SK-N-SH (cell line): Measurements from ENCODE around the gene WBP2. TPM values are rescaled to one million over a fixed set of nuclear protein-coding genes. Genes with fewer than 3 reads are reported as not detected.

ENCODE experiments used
- CTCF ChIA-PET: fragments of 300-600, 350-600 bp; formaldehyde crosslinking; extraction: SDS; loops from one replicate; lab custom pipeline; 2021; lab: Yijun Ruan, JAX
- POLR2A ChIA-PET: fragments of 350-600 bp; sonication (Branson Sonifier 250); formaldehyde crosslinking; extraction: SDS; loops from one replicate; lab custom pipeline; 2020; ENCODE audit warnings: antibody characterized with exemption, inconsistent platforms; lab: Yijun Ruan, JAX
- DNase-seq: peaks from one replicate; pipeline ENCODE4 v3.0.0; 2012
- H2AFZ ChIP-seq: fragments of 200-600 bp; sonication (generic); 2 replicates; pipeline ENCODE4 v1.8.1; 2016; ENCODE audit warnings: antibody characterized with exemption, mild to moderate bottlenecking, low read depth
- H3F3A ChIP-seq: fragments of 200-600 bp; sonication (generic); replicated peaks from 2 replicates; pipeline ENCODE3; 2016; ENCODE audit warnings: antibody characterized with exemption, mild to moderate bottlenecking; ENCODE audit not compliant: insufficient read depth
- H3K27ac ChIP-seq, 2 experiments: fragments of 200-500 bp in 1 of 2; fragments of 200-600 bp in 1 of 2; sonication (Bioruptor generic) in 1 of 2; sonication (generic), shearing (Covaris generic) in 1 of 2; 2 replicates each; pipeline versions ENCODE4 v1.5.1 to v1.6.1; 2014 to 2016; ENCODE audit warnings: low read depth in 2 of 2, inconsistent platforms in 1 of 2, low read length in 1 of 2, mild to moderate bottlenecking in 1 of 2, mixed read lengths in 1 of 2
- H3K27me3 ChIP-seq: fragments of 200-600 bp; sonication (generic), shearing (Covaris generic); 2 replicates; pipeline ENCODE4 v1.6.1; 2016; ENCODE audit warnings: mixed run types; ENCODE audit not compliant: insufficient read depth
- H3K36me3 ChIP-seq, 2 experiments: fragments of 200-500 bp in 1 of 2; fragments of 200-600 bp in 1 of 2; sonication (Bioruptor generic) in 1 of 2; sonication (generic) in 1 of 2; replicated peaks in 1 of 2; 2 replicates each; pipeline versions ENCODE3 to v1.5.1; 2014 to 2016; ENCODE audit warnings: low read length in 1 of 2, mild to moderate bottlenecking in 1 of 2; ENCODE audit not compliant: insufficient read depth in 2 of 2, control insufficient read depth in 1 of 2
- H3K4me1 ChIP-seq, 2 experiments: fragments of 200-500 bp in 1 of 2; fragments of 200-600 bp in 1 of 2; sonication (Bioruptor generic) in 1 of 2; sonication (generic), shearing (Covaris generic) in 1 of 2; 2 replicates each; pipeline versions ENCODE4 v1.5.1 to v1.6.1; 2014 to 2016; ENCODE audit warnings: low read depth in 1 of 2, low read length in 1 of 2, mixed run types in 1 of 2; ENCODE audit not compliant: insufficient read depth in 2 of 2, control insufficient read depth in 1 of 2
- H3K4me2 ChIP-seq: fragments of 200-600 bp; sonication (generic), shearing (Covaris generic); 2 replicates; pipeline ENCODE4 v1.6.1; 2017; ENCODE audit warnings: mixed run types
- H3K4me3 ChIP-seq, 2 experiments: fragments of 200-500 bp in 1 of 2; fragments of 200-600 bp in 1 of 2; sonication (Bioruptor generic) in 1 of 2; sonication (generic), shearing (Covaris generic) in 1 of 2; 2 replicates each; pipeline versions ENCODE4 v1.5.1 to v1.8.1; 2014 to 2016; ENCODE audit warnings: low read depth in 2 of 2, inconsistent platforms in 1 of 2, low read length in 1 of 2, mild to moderate bottlenecking in 1 of 2, mixed read lengths in 1 of 2, moderate library complexity in 1 of 2
- H3K79me2 ChIP-seq: fragments of 200-600 bp; sonication (generic); 2 replicates; pipeline ENCODE4 v1.8.1; 2017; ENCODE audit warnings: mild to moderate bottlenecking; ENCODE audit not compliant: insufficient read depth
- H3K9ac ChIP-seq: fragments of 200-600 bp; sonication (generic); 2 replicates; pipeline ENCODE4 v1.6.1; 2017; ENCODE audit warnings: mixed run types
- H3K9me2 ChIP-seq: fragments of 200-600 bp; sonication (generic); 2 replicates; pipeline ENCODE4 v1.6.1; 2017; ENCODE audit warnings: mixed run types
- H3K9me3 ChIP-seq: fragments of 200-600 bp; sonication (generic); 2 replicates; pipeline ENCODE4 v1.6.1; 2017; ENCODE audit warnings: mixed run types, mild to moderate bottlenecking, moderate library complexity
- H4K20me1 ChIP-seq: fragments of 200-600 bp; sonication (generic); 2 replicates; pipeline ENCODE4 v1.6.1; 2017; ENCODE audit warnings: mild to moderate bottlenecking, mixed run types; ENCODE audit not compliant: insufficient read depth
- CTCF ChIP-seq: fragments of 200-600 bp; sonication (generic); IDR thresholded peaks from 2 replicates; pipeline ENCODE4 v1.6.1; 2017; ENCODE audit warnings: antibody characterized with exemption, mild to moderate bottlenecking, moderate library complexity
- ELF1 ChIP-seq: IDR thresholded peaks from 2 replicates; pipeline ENCODE4 v1.4.0; 2012
- FOSL2 ChIP-seq: IDR thresholded peaks from 2 replicates; pipeline ENCODE4 v1.4.0; 2012; ENCODE audit warnings: low read depth, mild to moderate bottlenecking, moderate library complexity, borderline replicate concordance
- FOXJ3 ChIP-seq: sonication (generic); formaldehyde crosslinking; IDR thresholded peaks from 2 replicates; pipeline ENCODE4 v1.5.1; 2020; ENCODE audit warnings: mild to moderate bottlenecking, missing genetic modification reagents
- GABPA ChIP-seq: IDR thresholded peaks from 2 replicates; pipeline ENCODE4 v1.4.0; 2012; ENCODE audit warnings: low read depth, mild to moderate bottlenecking
- GATA2 ChIP-seq: sonication (generic); formaldehyde crosslinking; IDR thresholded peaks from 2 replicates; pipeline ENCODE4 v1.5.0; 2020; ENCODE audit warnings: mild to moderate bottlenecking, missing genetic modification reagents
- NRF1 ChIP-seq: IDR thresholded peaks from 2 replicates; pipeline ENCODE4 v1.6.1; 2012; ENCODE audit warnings: low read depth, mild to moderate bottlenecking, low read length
- PBX3 ChIP-seq: IDR thresholded peaks from 2 replicates; pipeline ENCODE4; 2012
- RCOR1 ChIP-seq: fragments of 150-350 bp; IDR thresholded peaks from 2 replicates; pipeline ENCODE4 v1.6.1; 2017; ENCODE audit warnings: antibody characterized with exemption, low read length
- SIN3A ChIP-seq: IDR thresholded peaks from 2 replicates; pipeline ENCODE4 v1.6.1; 2012; ENCODE audit warnings: low read depth, mild to moderate bottlenecking, low read length, moderate library complexity, borderline replicate concordance
- TAF1 ChIP-seq: IDR thresholded peaks from 2 replicates; pipeline ENCODE4 v1.6.1; 2012; ENCODE audit warnings: low read depth, mild to moderate bottlenecking, low read length, moderate library complexity, borderline replicate concordance
- TEAD4 ChIP-seq: IDR thresholded peaks from 2 replicates; pipeline ENCODE4 v1.4.0; 2012; ENCODE audit warnings: mild to moderate bottlenecking, borderline replicate concordance; ENCODE audit not compliant: insufficient read depth
- USF2 ChIP-seq: fragments of 150-350 bp; IDR thresholded peaks from 2 replicates; pipeline ENCODE4 v1.6.1; 2017; ENCODE audit warnings: antibody characterized with exemption, low read length, low read depth, borderline replicate concordance
- YY1 ChIP-seq: IDR thresholded peaks from 2 replicates; pipeline ENCODE4 v1.4.0; 2012; ENCODE audit warnings: low read depth, mild to moderate bottlenecking
- ZBTB33 ChIP-seq: IDR thresholded peaks from 2 replicates; pipeline ENCODE4 v1.4.0; 2012; ENCODE audit warnings: low read depth, borderline replicate concordance
- WGBS: methylation state at CpG from one replicate; pipeline ENCODE4 v1.1.6; 2017; ENCODE audit warnings: low lambda C conversion rate; 5-methylcytosine and 5-hydroxymethylcytosine counted together
- polyA plus RNA-seq, 3 experiments: library from polyadenylated mRNA; depleted of rRNA; stranded (reverse); fragments of >200 nt; gene quantifications; 2 replicates each; pipeline ENCODE4 v1.2.3, GENCODE V29; 2012
- TF ChIP-seq, protein P1 (sequence below): IDR thresholded peaks from 2 replicates; pipeline ENCODE4 v1.6.1; 2012; ENCODE audit warnings: mild to moderate bottlenecking, low read depth, low read length, moderate library complexity

The WBP2 gene
- polyA plus RNA-seq, 1 of the 3 experiments (the other 2 are of a cell fraction), result 55.8 TPM

GRCh38 chr17:75842411-75842810 is 12.7 kb downstream of the WBP2 start:
- no peak overlapping the region for H3K9ac ChIP-seq
- no peak for DNase-seq
- H3F3A ChIP-seq, result no peaks in the 10 kb centered on the region
- 93% methylated on average over 11 of the region's 18 CpGs for WGBS
- CTCF ChIA-PET, result interaction anchor here (1.0 to 16.1 kb wide), 3 partner anchors 10 to 95 kb away, joined by 3 to 326 read pairs (median 8); partner anchors contain the start of gene UNK
- peaks cover 4 to 38% of the 10 kb centered on the region in 2 experiments; a peak in 3 of 4 replicates for H3K4me1 ChIP-seq
- no peaks in the 10 kb centered on the region for H3K27me3 ChIP-seq
- H3K4me2 ChIP-seq, result no peak overlapping the region
- no peak for TF ChIP-seq GABPA
- TF ChIP-seq ELF1, result no peak
- TF ChIP-seq GATA2 (CRISPR knock-in tag), result no peak
- no peak for TF ChIP-seq USF2
- TF ChIP-seq, all 33 proteins: peak for 0
- Histone ChIP-seq H3K79me2 (no peaks in the 10 kb centered on the region), H3K27ac (no peak overlapping the region), H3K9me2 (no peaks in the 10 kb centered on the region), H3K36me3 (peaks cover 5 to 18% of the 10 kb centered on the region in 2 experiments), H3K9me3 (no peaks in the 10 kb centered on the region), H3K4me3 (no peak overlapping the region), H2AFZ (no peak overlapping the region), H4K20me1 (no peaks in the 10 kb centered on the region)
- POLR2A ChIA-PET, result interaction anchor here (1.1 to 4.5 kb wide), 2 partner anchors 15 to 64 kb away, joined by 3 to 38 read pairs; a partner anchor contains a TSS

DNA sequence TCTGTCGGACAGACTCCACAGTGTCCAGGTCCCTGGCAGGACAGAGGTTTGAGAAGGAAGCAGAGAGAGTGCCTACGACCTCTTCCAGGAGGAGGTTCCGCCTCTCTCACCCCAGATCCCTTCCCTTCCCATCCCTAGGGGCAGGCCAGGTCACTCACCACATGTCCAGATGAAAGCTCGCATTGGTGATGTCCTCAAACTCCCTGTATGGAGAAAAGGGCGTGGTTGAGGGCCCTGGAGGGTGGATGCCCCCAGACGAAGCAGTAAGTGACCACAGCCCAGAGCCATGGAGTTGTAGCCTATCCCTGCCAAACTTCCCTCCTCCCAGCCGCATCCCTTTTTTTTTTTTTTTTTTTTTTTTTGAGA is 14.4 kb downstream of the WBP2 start:
- Histone ChIP-seq H3K27ac (no peak overlapping the region), H4K20me1 (no peaks in the 10 kb centered on the region), H3K4me1 (peaks cover 4 to 32% of the 10 kb centered on the region in 2 experiments; a peak in 3 of 4 replicates), H3K9me3 (no peaks in the 10 kb centered on the region), H3K79me2 (no peaks in the 10 kb centered on the region), H3K27me3 (no peaks in the 10 kb centered on the region), H3F3A (no peaks in the 10 kb centered on the region), H3K36me3 (peaks cover 0 to 2% of the 10 kb centered on the region in 2 experiments), H3K4me3 (no peak overlapping the region), H3K9me2 (no peaks in the 10 kb centered on the region), H3K9ac (no peak overlapping the region), H2AFZ (no peak overlapping the region), H3K4me2 (no peak overlapping the region)
- ChIA-PET CTCF (interaction anchor here (0.7 to 16.5 kb wide), 4 partner anchors 2 to 58 kb away, joined by 3 to 326 read pairs (median 164); partner anchors contain the start of gene UNC13D), POLR2A (no interaction called here)
- no peak for DNase-seq
- 74% methylated on average over 7 of the region's 7 CpGs for WGBS
- TF ChIP-seq RCOR1 (no peak), FOXJ3 (no peak), YY1 (no peak), ZBTB33 (no peak), NRF1 (no peak), SIN3A (no peak), USF2 (no peak), PBX3 (no peak), FOSL2 (no peak), CTCF (no peak), TEAD4 (no peak), GATA2 (CRISPR knock-in tag) (no peak), TAF1 (no peak)
- TF ChIP-seq, protein P1, sequence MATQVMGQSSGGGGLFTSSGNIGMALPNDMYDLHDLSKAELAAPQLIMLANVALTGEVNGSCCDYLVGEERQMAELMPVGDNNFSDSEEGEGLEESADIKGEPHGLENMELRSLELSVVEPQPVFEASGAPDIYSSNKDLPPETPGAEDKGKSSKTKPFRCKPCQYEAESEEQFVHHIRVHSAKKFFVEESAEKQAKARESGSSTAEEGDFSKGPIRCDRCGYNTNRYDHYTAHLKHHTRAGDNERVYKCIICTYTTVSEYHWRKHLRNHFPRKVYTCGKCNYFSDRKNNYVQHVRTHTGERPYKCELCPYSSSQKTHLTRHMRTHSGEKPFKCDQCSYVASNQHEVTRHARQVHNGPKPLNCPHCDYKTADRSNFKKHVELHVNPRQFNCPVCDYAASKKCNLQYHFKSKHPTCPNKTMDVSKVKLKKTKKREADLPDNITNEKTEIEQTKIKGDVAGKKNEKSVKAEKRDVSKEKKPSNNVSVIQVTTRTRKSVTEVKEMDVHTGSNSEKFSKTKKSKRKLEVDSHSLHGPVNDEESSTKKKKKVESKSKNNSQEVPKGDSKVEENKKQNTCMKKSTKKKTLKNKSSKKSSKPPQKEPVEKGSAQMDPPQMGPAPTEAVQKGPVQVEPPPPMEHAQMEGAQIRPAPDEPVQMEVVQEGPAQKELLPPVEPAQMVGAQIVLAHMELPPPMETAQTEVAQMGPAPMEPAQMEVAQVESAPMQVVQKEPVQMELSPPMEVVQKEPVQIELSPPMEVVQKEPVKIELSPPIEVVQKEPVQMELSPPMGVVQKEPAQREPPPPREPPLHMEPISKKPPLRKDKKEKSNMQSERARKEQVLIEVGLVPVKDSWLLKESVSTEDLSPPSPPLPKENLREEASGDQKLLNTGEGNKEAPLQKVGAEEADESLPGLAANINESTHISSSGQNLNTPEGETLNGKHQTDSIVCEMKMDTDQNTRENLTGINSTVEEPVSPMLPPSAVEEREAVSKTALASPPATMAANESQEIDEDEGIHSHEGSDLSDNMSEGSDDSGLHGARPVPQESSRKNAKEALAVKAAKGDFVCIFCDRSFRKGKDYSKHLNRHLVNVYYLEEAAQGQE, result no peak
